Measurements from ENCODE around the gene MEX3D.

Gene MEX3D

GRCh38 chr19:1512671-1513498 lies 55.2 kb downstream of the MEX3D start, which contains the start of gene ADAMTSL5:
Gene ADAMTSL5 (minus strand): TSS chr19:1513019. CDS start chr19:1510943, 2,076 bp downstream.
- no peak within 1 kb of the TSS for H3K4me3 ChIP-seq (ENCODE audit: low read depth, low read length)
- TF ChIP-seq, protein P1, sequence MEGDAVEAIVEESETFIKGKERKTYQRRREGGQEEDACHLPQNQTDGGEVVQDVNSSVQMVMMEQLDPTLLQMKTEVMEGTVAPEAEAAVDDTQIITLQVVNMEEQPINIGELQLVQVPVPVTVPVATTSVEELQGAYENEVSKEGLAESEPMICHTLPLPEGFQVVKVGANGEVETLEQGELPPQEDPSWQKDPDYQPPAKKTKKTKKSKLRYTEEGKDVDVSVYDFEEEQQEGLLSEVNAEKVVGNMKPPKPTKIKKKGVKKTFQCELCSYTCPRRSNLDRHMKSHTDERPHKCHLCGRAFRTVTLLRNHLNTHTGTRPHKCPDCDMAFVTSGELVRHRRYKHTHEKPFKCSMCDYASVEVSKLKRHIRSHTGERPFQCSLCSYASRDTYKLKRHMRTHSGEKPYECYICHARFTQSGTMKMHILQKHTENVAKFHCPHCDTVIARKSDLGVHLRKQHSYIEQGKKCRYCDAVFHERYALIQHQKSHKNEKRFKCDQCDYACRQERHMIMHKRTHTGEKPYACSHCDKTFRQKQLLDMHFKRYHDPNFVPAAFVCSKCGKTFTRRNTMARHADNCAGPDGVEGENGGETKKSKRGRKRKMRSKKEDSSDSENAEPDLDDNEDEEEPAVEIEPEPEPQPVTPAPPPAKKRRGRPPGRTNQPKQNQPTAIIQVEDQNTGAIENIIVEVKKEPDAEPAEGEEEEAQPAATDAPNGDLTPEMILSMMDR (IDR thresholded peaks at IDR 0.05; ENCODE audit: control insufficient read depth, extremely low read depth, insufficient read depth), result peak; percentile 29
- no peak for DNase-seq (ENCODE audit: low read depth)

GRCh38 chr19:1511318-1512317 lies 56.5 kb downstream of the MEX3D start:
- no peak overlapping the region for H3K4me3 ChIP-seq (ENCODE audit: low read depth, low read length)
- TF ChIP-seq, protein P1 (IDR thresholded peaks at IDR 0.05; ENCODE audit: control insufficient read depth, extremely low read depth, insufficient read depth), result no peak
- DNase-seq (ENCODE audit: low read depth), result no peak

- no peak for DNase-seq (ENCODE audit: low read depth)
- H3K4me3 ChIP-seq (ENCODE audit: low read depth, low read length), result no peak overlapping the region
- TF ChIP-seq, protein P1 (IDR thresholded peaks at IDR 0.05; ENCODE audit: control insufficient read depth, extremely low read depth, insufficient read depth), result no peak
Measured at GRCh38 chr19:1510807-1511206, 57.3 kb downstream of the MEX3D start.

- no peak overlapping the region for H3K4me3 ChIP-seq (ENCODE audit: low read depth, low read length)
- DNase-seq (ENCODE audit: low read depth), result no peak
- TF ChIP-seq, protein P1 (IDR thresholded peaks at IDR 0.05; ENCODE audit: control insufficient read depth, extremely low read depth, insufficient read depth), result no peak
Measured at GRCh38 chr19:1510442-1510806, 57.7 kb downstream of the MEX3D start.

- TF ChIP-seq, protein P1 (IDR thresholded peaks at IDR 0.05; ENCODE audit: control insufficient read depth, extremely low read depth, insufficient read depth), result no peak
- no peak for DNase-seq (ENCODE audit: low read depth)
- H3K4me3 ChIP-seq (ENCODE audit: low read depth, low read length), result no peak overlapping the region
Measured at GRCh38 chr19:1509602-1510441, 58.3 kb downstream of the MEX3D start.

GRCh38 chr19:1508507-1508856 lies 59.6 kb downstream of the MEX3D start:
- TF ChIP-seq, protein P1 (IDR thresholded peaks at IDR 0.05; ENCODE audit: control insufficient read depth, extremely low read depth, insufficient read depth), result no peak
- H3K4me3 ChIP-seq (ENCODE audit: low read depth, low read length), result peak overlapping the region; percentile 40
- no peak for DNase-seq (ENCODE audit: low read depth)
